Loucy (cell line): ENCODE data around the gene NTN1.

Source experiments
- H2AFZ ChIP-seq: fragments of 200-600 bp; sonication (generic); 2 replicates; pipeline ENCODE4 v1.6.0; 2016; ENCODE audit warnings: antibody characterized with exemption, mild to moderate bottlenecking, low read length, moderate library complexity
- H3F3A ChIP-seq: fragments of 200-600 bp; 2 replicates; pipeline ENCODE4 v1.6.0; 2016; ENCODE audit warnings: antibody characterized with exemption, low read depth, mild to moderate bottlenecking
- H3K27me3 ChIP-seq: fragments of 200-600 bp; sonication (generic); 2 replicates; pipeline ENCODE4 v1.6.1; 2014; ENCODE audit warnings: low read length, mild to moderate bottlenecking; ENCODE audit not compliant: insufficient read depth, poor library complexity, severe bottlenecking
- H3K36me3 ChIP-seq: fragments of 200-600 bp; sonication (generic); 2 replicates; pipeline ENCODE4 v1.6.1; 2016; ENCODE audit warnings: low read length; ENCODE audit not compliant: insufficient read depth
- H3K4me1 ChIP-seq: fragments of 200-600 bp; sonication (generic); 2 replicates; pipeline ENCODE4 v1.5.1; 2014; ENCODE audit warnings: low read length, mild to moderate bottlenecking; ENCODE audit not compliant: insufficient read depth, poor library complexity, severe bottlenecking
- H3K4me2 ChIP-seq: fragments of 200-600 bp; sonication (generic); 2 replicates; pipeline ENCODE4 v1.6.0; 2014; ENCODE audit warnings: antibody characterized with exemption, low read length, low read depth, mild to moderate bottlenecking; ENCODE audit not compliant: poor library complexity, severe bottlenecking
- H3K4me3 ChIP-seq: fragments of 200-600 bp; sonication (generic); 2 replicates; pipeline ENCODE4 v1.5.1; 2014; ENCODE audit warnings: low read length, mild to moderate bottlenecking, mixed read lengths; ENCODE audit not compliant: poor library complexity, severe bottlenecking
- H3K79me2 ChIP-seq: fragments of 200-600 bp; sonication (generic); 2 replicates; pipeline ENCODE4 v1.6.1; 2014; ENCODE audit warnings: low read length; ENCODE audit not compliant: insufficient read depth
- H3K9ac ChIP-seq: fragments of 200-600 bp; sonication (generic); 2 replicates; pipeline ENCODE4 v1.6.0; 2014; ENCODE audit warnings: mild to moderate bottlenecking, low read depth, low read length, moderate library complexity; ENCODE audit not compliant: poor library complexity, severe bottlenecking
- H3K9me2 ChIP-seq: fragments of 200-600 bp; sonication (generic); replicated peaks from 2 replicates; pipeline ENCODE4 v1.6.1; 2016; ENCODE audit warnings: low read depth, low read length, mixed read lengths
- H3K9me3 ChIP-seq: fragments of 200-600 bp; sonication (generic); 2 replicates; pipeline ENCODE4 v1.6.1; 2014; ENCODE audit warnings: mild to moderate bottlenecking, antibody characterized with exemption, low read length, low read depth; ENCODE audit not compliant: insufficient read depth
- H4K20me1 ChIP-seq: fragments of 200-600 bp; sonication (generic); 2 replicates; pipeline ENCODE4 v1.6.0; 2014; ENCODE audit warnings: antibody characterized with exemption, low read length, mild to moderate bottlenecking; ENCODE audit not compliant: insufficient read depth, poor library complexity, severe bottlenecking
- CTCF ChIP-seq: fragments of 200-600 bp; sonication (generic); conservative IDR thresholded peaks from 2 replicates; pipeline ENCODE4 v1.5.1; 2014; ENCODE audit warnings: mild to moderate bottlenecking, antibody characterized with exemption, low read length
- EZH2phosphoT487 ChIP-seq: fragments of 200-600 bp; IDR thresholded peaks from 2 replicates; pipeline ENCODE4 v1.6.1; 2018; ENCODE audit warnings: antibody characterized with exemption, mild to moderate bottlenecking, moderate library complexity, borderline replicate concordance

The NTN1 gene

GRCh38 chr17:9279893-9280292 is 258.6 kb downstream of the NTN1 start:
- H2AFZ ChIP-seq = no peak overlapping the region
- H3K9me2 ChIP-seq = no peaks in the 10 kb centered on the region
- H3K4me1 ChIP-seq = no peaks in the 10 kb centered on the region
- no peak overlapping the region for H3K4me3 ChIP-seq
- H3F3A ChIP-seq = no peaks in the 10 kb centered on the region
- no peaks in the 10 kb centered on the region for H3K27me3 ChIP-seq
- no peak overlapping the region for H3K4me2 ChIP-seq
- no peaks in the 10 kb centered on the region for H3K9me3 ChIP-seq
- no peak for TF ChIP-seq EZH2phosphoT487
- no peak for TF ChIP-seq CTCF
- no peaks in the 10 kb centered on the region for H3K36me3 ChIP-seq
- no peak overlapping the region for H3K9ac ChIP-seq
- H4K20me1 ChIP-seq = no peaks in the 10 kb centered on the region
- no peaks in the 10 kb centered on the region for H3K79me2 ChIP-seq

- Histone ChIP-seq H3K4me1 (no peaks in the 10 kb centered on the region), H2AFZ (no peak overlapping the region), H3K9ac (no peak overlapping the region), H4K20me1 (no peaks in the 10 kb centered on the region), H3K9me2 (no peaks in the 10 kb centered on the region), H3K4me3 (no peak overlapping the region), H3K36me3 (no peaks in the 10 kb centered on the region), H3K27me3 (no peaks in the 10 kb centered on the region), H3K9me3 (no peaks in the 10 kb centered on the region), H3F3A (no peaks in the 10 kb centered on the region), H3K4me2 (no peak overlapping the region), H3K79me2 (no peaks in the 10 kb centered on the region)
- TF ChIP-seq CTCF (no peak), EZH2phosphoT487 (no peak)
Observed at GRCh38 chr17:9283909-9284308, 262.6 kb downstream of the NTN1 start.

DNA sequence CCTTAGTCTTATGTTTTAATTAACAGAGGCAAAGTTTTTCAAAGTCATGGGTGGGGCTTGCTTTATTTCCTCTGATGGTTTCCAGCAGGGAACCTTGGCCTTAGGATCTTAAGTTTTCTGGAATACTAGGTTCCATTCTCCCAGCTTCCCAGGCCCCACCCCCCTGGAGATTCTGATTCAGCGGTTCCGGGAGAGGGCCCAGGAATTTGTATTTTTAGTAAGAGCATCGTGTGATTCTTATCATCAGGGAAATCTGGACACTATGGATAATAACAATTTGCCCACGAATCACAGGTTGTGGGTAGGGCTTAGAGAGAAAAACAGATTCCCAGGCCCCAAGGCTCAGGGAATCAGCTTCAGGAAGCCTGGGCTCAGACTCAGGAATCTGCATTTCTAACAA is 263.6 kb downstream of the NTN1 start:
- Histone ChIP-seq H3K36me3 (no peaks in the 10 kb centered on the region), H3K4me1 (no peaks in the 10 kb centered on the region), H3F3A (no peaks in the 10 kb centered on the region), H3K4me3 (no peak overlapping the region), H2AFZ (no peak overlapping the region), H3K9ac (no peak overlapping the region), H3K79me2 (no peaks in the 10 kb centered on the region), H3K9me2 (no peaks in the 10 kb centered on the region), H4K20me1 (no peaks in the 10 kb centered on the region), H3K4me2 (no peak overlapping the region), H3K27me3 (no peaks in the 10 kb centered on the region), H3K9me3 (no peaks in the 10 kb centered on the region)
- no peak for TF ChIP-seq EZH2phosphoT487
- TF ChIP-seq CTCF = no peak
